Activated T-helper 2 cell treated with anti-CD3 and anti-CD28 coated beads, Interferon-gamma antibody, Interleukin-2, Interleukin-4, amounts not matched to agents 10 μg/mL and 5 μg/mL and 100 μg/mL, durations not matched to agents 14 hours and 24 hours and 36 hours (primary cell): ENCODE measurements around the gene ATF7IP2. TPM values are rescaled to one million over a fixed set of nuclear protein-coding genes. Genes with fewer than 3 reads are reported as not detected.
A peak's percentile ranks its signal among the peaks of the same experiment; 100 is the strongest.
"Not testable (repeated sequence)": the region's sequence is repeated elsewhere in the genome, so short reads cannot be mapped to it uniquely, and the experiment has no call there.

Source experiments
- DNase-seq: peaks from one replicate; pipeline ENCODE4 v3.0.0; 2021; ENCODE audit warnings: low spot score
- H3K27ac Mint-ChIP-seq: one replicate; pipeline ENCODE4 v1.8.0; 2021; ENCODE audit warnings: mixed read lengths
- H3K27me3 Mint-ChIP-seq: one replicate; pipeline ENCODE4 v1.8.0; 2021; ENCODE audit warnings: low read depth, mixed read lengths
- H3K36me3 Mint-ChIP-seq: one replicate; pipeline ENCODE4 v1.8.0; 2021; ENCODE audit warnings: low read depth, mixed read lengths
- H3K4me1 Mint-ChIP-seq: one replicate; pipeline ENCODE4 v1.8.0; 2021; ENCODE audit warnings: low read depth, mixed read lengths
- H3K4me3 Mint-ChIP-seq: one replicate; pipeline ENCODE4 v1.8.0; 2021; ENCODE audit warnings: low read depth, mild to moderate bottlenecking, moderate library complexity, mixed read lengths
- H3K9me3 Mint-ChIP-seq: one replicate; pipeline ENCODE4 v1.8.0; 2021; ENCODE audit warnings: mixed read lengths
- intact Hi-C: fragments of 100-400 bp; cut with micrococcal nuclease; formaldehyde crosslinking; loops from one replicate; pipeline ENCODE4 v1.15.1; 2023
- total RNA-seq: library from RNA; stranded (reverse); gene quantifications from 2 replicates; pipeline ENCODE4 v1.2.3, GENCODE V29; 2022

ATF7IP2 gene, protein sequence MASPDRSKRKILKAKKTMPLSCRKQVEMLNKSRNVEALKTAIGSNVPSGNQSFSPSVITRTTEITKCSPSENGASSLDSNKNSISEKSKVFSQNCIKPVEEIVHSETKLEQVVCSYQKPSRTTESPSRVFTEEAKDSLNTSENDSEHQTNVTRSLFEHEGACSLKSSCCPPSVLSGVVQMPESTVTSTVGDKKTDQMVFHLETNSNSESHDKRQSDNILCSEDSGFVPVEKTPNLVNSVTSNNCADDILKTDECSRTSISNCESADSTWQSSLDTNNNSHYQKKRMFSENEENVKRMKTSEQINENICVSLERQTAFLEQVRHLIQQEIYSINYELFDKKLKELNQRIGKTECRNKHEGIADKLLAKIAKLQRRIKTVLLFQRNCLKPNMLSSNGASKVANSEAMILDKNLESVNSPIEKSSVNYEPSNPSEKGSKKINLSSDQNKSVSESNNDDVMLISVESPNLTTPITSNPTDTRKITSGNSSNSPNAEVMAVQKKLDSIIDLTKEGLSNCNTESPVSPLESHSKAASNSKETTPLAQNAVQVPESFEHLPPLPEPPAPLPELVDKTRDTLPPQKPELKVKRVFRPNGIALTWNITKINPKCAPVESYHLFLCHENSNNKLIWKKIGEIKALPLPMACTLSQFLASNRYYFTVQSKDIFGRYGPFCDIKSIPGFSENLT
- 22.9 and 28.1 TPM in 2 replicates for total RNA-seq

DNA sequence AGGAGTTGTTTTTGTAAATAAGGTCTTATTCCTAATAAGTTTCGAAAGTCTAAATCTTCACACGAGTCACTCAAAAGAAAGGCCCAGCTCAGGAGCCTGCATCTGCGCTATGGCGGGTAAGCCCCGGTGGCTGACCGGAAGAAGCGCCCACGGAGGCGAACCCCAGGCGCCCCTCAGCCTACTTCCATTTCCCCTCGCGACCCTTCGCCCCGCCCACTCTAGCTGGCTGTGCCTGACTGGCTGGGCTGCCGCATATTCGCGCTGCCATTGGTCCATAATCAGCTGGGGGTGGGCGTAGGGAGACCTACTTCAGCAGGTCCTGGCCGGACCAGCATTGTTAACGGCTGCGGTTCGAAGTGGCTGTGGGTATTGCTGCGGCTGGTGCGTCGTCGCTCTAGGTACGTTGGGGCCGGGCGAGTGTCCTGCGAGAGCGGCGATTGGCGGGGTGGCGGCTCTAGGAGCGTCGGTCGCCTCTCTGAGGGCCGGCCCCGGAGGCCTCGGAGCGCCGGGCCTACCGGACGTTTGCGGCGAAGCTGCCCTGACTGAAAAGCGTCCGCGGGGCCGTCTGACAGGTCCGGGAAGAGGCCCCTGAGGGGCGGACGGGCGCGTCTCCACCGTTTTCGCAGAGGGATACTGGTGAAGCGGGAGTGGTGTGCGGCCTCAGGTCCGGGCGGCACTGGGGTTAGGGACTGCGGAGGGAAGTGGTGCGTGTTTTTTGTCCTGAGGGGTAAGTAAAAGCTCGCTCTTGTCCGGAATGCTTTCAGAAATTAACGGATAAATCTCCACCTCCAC, at the start of gene ATF7IP2:
TSS of gene ATF7IP2 (plus strand) at position 337 of the 792 bp plus-strand sequence. CDS start 44,560 bp downstream, outside the sequence.
- peaks cover 40% of the 10 kb centered on the region for H3K4me1 Mint-ChIP-seq
- DNase-seq, result peak; percentile 85

DNA sequence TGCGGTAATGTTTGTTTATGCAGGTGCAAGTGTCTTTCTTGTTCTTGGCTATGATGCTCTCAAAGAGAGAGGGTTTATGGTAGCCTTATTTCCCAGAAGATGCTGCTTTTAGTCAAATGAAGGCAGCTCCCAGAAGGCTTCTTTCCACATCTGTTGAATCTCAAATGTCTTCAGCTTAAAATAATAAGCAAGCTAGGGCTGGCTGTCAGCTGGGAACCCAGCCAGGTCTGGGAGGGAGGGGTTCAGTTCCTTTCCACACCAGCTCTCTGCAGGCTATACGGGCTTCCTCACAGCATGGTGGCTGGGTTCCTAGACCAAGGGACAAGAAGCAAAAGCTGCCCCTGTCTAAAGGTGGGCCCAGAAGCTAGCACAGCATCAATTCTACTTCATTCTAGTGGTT, 47.4 kb upstream of the ATF7IP2 start:
- no peak overlapping the region for H3K27ac Mint-ChIP-seq
- no peaks in the 10 kb centered on the region for H3K27me3 Mint-ChIP-seq
- peaks cover 32% of the 10 kb centered on the region for H3K9me3 Mint-ChIP-seq
- peaks cover 4% of the 10 kb centered on the region for H3K36me3 Mint-ChIP-seq
- intact Hi-C loops, result loop anchor here (10.0 kb wide), 1 partner anchor 46 kb away; the partner anchor contains the start of gene ATF7IP2
- no peak overlapping the region for H3K4me3 Mint-ChIP-seq
- no peak for DNase-seq
- H3K4me1 Mint-ChIP-seq, result peaks cover 3% of the 10 kb centered on the region

More for the DNA sequence above, at the start of gene ATF7IP2:
- intact Hi-C loops, result loop anchor here (5.0 to 10.0 kb wide), 6 partner anchors 51 to 356 kb away; partner anchors contain the start of gene NUBP1
- peak within 1 kb of the TSS; percentile 95 for H3K27ac Mint-ChIP-seq
- H3K9me3 Mint-ChIP-seq, result peaks cover 4% of the 10 kb centered on the region
- peaks cover 43% of the 10 kb centered on the region for H3K36me3 Mint-ChIP-seq
- H3K4me3 Mint-ChIP-seq, result peak within 1 kb of the TSS; percentile 97
- H3K27me3 Mint-ChIP-seq, result no peaks in the 10 kb centered on the region

DNA sequence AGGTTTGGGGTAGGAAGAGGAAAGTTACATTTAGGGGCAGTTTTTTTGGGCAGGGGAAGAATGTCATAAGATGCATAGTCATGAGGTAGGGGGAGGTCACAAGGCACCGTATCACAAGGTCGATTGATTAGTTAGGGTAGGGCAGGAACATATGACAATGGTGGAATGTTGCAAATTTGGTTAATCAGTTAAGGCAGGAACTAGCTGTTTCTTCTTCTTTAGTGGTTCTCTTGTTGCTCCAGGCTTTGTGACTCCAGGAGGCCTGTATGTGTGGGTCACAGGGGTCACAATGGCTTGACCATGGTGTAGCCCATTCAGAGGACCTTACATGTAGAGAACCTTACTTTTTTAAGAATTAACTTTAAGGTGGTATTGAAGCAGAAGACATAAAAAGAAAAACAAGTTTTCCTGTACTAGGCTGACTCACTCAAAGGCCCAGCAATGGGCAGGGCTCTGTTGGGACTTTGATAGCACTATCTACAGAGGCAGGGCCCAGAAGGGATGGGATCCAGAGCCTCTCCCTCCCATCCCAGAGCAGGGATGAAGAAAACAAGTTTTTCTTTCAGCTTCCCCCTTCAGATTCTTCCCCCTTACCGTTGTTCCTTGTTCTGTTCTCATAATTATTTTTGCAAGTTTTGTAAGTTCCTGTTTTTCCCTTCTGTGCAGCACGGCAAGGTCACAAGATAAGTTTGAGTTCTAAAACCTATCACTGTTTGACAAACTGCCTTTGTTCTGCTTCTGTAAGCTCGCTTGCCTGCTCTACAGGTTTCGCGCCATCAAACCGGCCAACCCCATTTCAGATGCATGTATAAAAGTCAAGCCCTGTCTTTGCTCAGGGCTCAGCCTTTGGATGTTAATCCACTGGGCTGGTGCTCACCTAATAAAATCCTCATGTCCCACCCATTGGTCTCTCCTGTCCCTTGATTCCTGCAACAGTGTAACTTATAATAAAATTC, 45.8 kb upstream of the ATF7IP2 start:
- intact Hi-C loops, result loop anchor here (10.0 kb wide), 1 partner anchor 45 kb away; the partner anchor contains the start of gene ATF7IP2
- Mint-ChIP-seq H3K36me3 (peaks cover 4% of the 10 kb centered on the region), H3K27ac (no peak overlapping the region), H3K4me3 (no peak overlapping the region), H3K27me3 (no peaks in the 10 kb centered on the region), H3K9me3 (peaks cover 39% of the 10 kb centered on the region), H3K4me1 (no peaks in the 10 kb centered on the region)
- no peak for DNase-seq

DNA sequence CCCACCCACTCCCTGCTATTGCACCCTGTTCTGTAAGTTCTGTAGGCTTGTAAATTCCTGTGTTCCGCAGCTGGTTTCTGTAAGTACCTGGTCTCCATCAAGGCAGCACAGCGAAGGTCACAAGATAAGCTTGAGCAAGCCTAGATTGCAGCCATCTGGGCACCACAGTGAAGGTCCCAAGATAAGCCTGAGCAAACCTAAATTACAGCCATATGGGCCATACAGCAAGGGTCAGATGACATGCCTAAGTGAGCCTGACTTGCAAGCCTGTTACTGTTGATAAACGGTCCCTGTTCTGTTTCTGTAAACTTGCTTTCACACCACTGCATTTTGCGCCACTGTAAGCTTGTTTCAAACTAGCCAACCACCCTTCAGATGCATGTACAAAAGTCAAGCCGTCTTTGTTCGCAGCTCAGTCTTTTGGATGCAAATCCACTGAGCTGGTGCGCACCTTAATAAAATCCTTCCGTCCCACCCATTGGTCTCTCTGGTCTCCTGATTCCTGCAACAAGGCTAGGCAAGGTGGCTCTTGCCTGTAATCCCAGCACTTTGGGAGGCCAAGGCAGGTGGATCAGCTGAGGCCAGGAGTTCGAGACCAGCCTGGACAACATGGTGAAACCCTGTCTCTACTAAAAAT, 42.6 kb upstream of the ATF7IP2 start:
- intact Hi-C loops, result no loop called here
- no peak overlapping the region for H3K27ac Mint-ChIP-seq

DNA sequence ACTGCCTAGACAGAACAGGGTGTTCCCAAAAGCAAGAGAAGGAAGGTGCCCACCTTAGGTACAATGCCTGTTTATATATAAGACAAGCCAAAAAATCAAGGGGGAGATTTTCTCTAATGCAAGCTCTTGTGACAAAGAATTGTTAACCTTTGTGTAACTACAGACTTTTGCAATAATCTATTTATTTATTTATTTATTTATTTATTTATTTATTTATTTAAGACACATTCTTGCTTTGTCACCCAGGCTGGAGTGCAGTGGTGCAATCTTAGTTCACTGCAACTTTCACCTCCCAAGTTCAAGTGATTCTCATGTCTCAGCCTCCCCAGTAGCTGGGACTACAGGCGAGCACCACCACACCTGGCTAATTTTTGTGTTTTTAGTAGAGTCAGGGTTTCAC, 41.2 kb upstream of the ATF7IP2 start:
- H3K36me3 Mint-ChIP-seq, H3K27me3 Mint-ChIP-seq, H3K4me1 Mint-ChIP-seq, DNase-seq, H3K4me3 Mint-ChIP-seq, H3K27ac Mint-ChIP-seq, intact Hi-C loops: not testable (repeated sequence)
- H3K9me3 Mint-ChIP-seq, result peaks cover 45% of the 10 kb centered on the region

More for the DNA sequence above, 42.6 kb upstream of the ATF7IP2 start:
- H3K36me3 Mint-ChIP-seq, result peaks cover 4% of the 10 kb centered on the region
- H3K4me3 Mint-ChIP-seq, result no peak overlapping the region
- no peak for DNase-seq
- peaks cover 52% of the 10 kb centered on the region for H3K9me3 Mint-ChIP-seq
- H3K4me1 Mint-ChIP-seq, result no peaks in the 10 kb centered on the region
- no peaks in the 10 kb centered on the region for H3K27me3 Mint-ChIP-seq

DNA sequence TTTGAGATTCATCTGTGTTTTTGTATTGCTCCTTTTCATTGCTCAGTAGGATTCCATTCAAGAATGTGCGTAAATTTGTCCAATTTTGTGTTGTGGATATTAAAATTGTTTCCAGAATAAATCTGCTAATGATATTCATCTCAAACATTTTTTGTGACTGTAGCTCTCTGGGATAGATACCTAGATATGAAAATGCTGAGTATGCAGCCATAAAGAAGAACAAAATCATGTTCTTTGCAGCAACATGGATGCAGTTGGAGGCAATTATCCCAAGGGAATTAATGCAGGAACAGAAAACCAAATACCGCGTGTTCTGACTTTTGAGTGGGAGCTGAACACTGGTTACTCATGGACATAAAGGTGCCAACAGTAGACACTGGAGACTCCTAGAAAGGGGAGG, 40.2 kb upstream of the ATF7IP2 start:
- Mint-ChIP-seq H3K27ac (no peak overlapping the region), H3K4me1 (no peaks in the 10 kb centered on the region), H3K27me3 (no peaks in the 10 kb centered on the region), H3K9me3 (peaks cover 37% of the 10 kb centered on the region), H3K4me3 (no peak overlapping the region), H3K36me3 (no peaks in the 10 kb centered on the region)
- intact Hi-C loops, result no loop called here
- no peak for DNase-seq

DNA sequence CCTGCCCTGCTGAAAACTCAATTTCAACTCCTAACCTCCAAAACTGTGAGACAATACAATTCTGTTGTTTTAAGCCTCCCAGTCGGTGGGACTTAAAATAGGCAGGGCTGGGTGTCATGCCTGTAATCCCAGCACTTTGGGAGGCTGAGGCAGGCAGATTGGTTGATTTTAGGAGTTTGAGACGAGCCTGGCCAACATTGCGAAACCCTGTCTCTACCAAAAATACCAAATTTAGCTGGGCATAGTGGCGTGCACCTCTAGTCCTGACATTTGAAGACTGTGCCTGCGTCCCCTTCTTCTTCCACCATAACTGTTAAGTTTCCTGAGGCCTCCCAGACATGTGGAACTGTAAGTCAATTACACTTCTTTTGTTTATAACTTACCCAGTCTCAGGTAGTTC, 36.0 kb upstream of the ATF7IP2 start:
- H3K27me3 Mint-ChIP-seq, result no peaks in the 10 kb centered on the region
- intact Hi-C loops, result no loop called here
- H3K4me3 Mint-ChIP-seq, result no peak overlapping the region
- peaks cover 13% of the 10 kb centered on the region for H3K9me3 Mint-ChIP-seq
- DNase-seq, result no peak
- no peaks in the 10 kb centered on the region for H3K36me3 Mint-ChIP-seq
- no peaks in the 10 kb centered on the region for H3K4me1 Mint-ChIP-seq
- H3K27ac Mint-ChIP-seq, result no peak overlapping the region

DNA sequence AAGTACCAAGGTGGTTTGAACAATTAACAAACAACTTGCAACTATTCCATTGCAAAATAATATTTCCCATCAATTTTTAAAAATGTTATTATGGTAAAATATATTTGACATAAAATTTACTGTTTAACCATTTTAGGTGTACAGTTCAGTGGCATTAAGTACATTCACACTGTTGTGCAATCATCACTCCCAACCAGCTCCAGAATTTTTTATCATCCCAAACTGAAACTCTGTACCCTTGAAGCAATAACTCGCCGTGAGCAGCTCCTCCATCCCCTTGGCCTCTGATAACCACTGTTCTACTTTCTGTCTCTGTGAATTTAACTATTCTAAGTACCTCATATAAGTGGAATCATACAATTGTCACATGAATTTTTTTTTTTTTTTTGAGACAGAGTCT, 33.6 kb upstream of the ATF7IP2 start:
- intact Hi-C loops, result no loop called here
- H3K4me3 Mint-ChIP-seq, result no peak overlapping the region
- no peaks in the 10 kb centered on the region for H3K36me3 Mint-ChIP-seq
- H3K27ac Mint-ChIP-seq, result no peak overlapping the region
- no peaks in the 10 kb centered on the region for H3K4me1 Mint-ChIP-seq
- no peaks in the 10 kb centered on the region for H3K27me3 Mint-ChIP-seq
- H3K9me3 Mint-ChIP-seq, result no peaks in the 10 kb centered on the region
- DNase-seq, result no peak

DNA sequence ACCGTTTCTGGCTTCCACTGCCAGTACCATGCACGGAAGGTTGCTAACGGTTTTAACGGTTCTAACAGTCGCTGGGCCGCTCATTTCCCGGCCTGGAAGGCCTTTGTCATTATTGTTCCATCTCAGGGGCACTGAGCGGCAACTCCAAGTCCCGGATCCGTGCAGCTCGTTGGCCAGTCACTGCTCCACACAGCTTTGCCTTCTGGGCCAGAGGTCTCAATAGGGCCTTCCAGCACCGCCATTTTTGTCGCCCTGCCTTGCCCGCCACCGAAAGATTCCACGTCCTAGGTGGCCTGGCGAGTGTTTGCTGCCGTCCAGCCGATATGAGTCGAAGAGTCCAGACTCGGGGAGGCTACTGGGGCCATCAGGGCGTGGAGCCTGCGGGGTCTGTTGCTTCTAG, 30.3 kb upstream of the ATF7IP2 start:
- H3K4me1 Mint-ChIP-seq, result peaks cover 2% of the 10 kb centered on the region
- H3K27ac Mint-ChIP-seq, result no peak overlapping the region
- no peak overlapping the region for H3K4me3 Mint-ChIP-seq
- no peak for DNase-seq
- H3K27me3 Mint-ChIP-seq, result peaks cover 2% of the 10 kb centered on the region
- intact Hi-C loops, result no loop called here
- no peaks in the 10 kb centered on the region for H3K36me3 Mint-ChIP-seq
- peaks cover 4% of the 10 kb centered on the region for H3K9me3 Mint-ChIP-seq

DNA sequence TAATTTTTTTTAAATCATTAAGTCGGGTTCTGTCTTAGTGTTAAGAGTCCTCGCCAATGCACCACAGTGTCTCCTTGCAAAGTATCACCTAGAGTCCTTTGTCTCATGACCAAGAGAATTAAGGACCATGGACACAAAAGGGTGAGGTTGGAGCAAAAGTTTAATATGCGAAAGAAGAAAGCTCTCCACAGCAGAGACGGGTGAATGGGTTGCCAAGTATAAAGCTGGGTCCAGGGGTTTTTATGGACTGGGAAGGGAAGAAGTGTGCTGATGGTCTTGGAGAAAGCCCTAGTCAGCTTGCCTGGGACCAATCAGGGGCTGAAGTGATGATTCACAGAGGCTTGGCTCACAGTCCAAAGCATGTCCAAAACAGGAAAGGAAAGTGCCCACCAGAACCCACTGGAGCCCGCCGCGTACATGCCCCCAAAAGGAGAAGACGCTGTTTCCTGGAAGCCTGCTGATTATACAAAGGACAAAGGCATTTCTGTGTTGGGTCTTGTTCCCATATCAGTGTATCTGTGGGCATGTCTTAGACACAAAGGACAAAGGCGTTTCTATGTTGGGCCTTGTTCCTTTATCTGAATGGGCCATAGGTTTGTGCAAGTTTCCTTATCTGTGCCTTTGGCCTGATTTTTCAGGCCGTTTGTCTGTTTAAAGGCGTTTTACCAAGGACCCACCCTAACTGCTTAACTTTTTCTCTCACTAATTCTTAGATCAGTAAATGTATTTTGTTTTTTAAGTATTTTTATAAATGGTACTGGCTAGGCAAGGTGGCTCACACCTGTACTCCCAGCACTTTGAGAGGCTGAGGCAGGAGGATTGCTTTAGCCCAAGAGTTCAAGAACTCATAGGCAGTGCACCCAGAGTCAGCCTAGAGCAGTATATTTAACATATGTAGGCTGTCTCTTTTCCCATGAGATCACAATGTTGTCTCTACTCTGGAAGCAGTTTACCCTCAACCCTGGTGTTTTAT, 28.7 kb upstream of the ATF7IP2 start:
- Mint-ChIP-seq H3K9me3 (peaks cover 4% of the 10 kb centered on the region), H3K4me1 (peaks cover 7% of the 10 kb centered on the region), H3K36me3 (no peaks in the 10 kb centered on the region), H3K27ac (no peak overlapping the region), H3K4me3 (no peak overlapping the region), H3K27me3 (peaks cover 5% of the 10 kb centered on the region)
- intact Hi-C loops, result no loop called here
- no peak for DNase-seq

DNA sequence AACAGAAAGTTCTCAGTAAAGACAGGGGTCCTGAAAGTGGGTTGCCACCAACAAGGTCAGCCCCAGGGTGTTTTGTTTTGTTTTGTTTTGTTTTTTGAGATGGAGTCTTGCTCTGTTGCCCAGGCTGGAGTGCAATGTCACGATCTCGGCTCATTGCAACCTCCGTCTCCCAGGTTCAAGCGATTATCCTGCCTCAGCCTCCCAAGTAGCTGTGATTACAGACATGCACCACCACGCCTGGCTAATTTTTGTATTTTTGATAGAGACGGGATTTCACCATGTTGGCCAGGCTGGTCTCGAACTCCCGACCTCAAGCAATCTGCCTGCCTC, 24.1 kb upstream of the ATF7IP2 start:
- intact Hi-C loops, H3K9me3 Mint-ChIP-seq, H3K27ac Mint-ChIP-seq, H3K27me3 Mint-ChIP-seq, H3K4me3 Mint-ChIP-seq, DNase-seq, H3K36me3 Mint-ChIP-seq: not testable (repeated sequence)
- peaks cover 12% of the 10 kb centered on the region for H3K4me1 Mint-ChIP-seq
